ENCODE results near the gene NOXRED1.

The NOXRED1 gene

DNA sequence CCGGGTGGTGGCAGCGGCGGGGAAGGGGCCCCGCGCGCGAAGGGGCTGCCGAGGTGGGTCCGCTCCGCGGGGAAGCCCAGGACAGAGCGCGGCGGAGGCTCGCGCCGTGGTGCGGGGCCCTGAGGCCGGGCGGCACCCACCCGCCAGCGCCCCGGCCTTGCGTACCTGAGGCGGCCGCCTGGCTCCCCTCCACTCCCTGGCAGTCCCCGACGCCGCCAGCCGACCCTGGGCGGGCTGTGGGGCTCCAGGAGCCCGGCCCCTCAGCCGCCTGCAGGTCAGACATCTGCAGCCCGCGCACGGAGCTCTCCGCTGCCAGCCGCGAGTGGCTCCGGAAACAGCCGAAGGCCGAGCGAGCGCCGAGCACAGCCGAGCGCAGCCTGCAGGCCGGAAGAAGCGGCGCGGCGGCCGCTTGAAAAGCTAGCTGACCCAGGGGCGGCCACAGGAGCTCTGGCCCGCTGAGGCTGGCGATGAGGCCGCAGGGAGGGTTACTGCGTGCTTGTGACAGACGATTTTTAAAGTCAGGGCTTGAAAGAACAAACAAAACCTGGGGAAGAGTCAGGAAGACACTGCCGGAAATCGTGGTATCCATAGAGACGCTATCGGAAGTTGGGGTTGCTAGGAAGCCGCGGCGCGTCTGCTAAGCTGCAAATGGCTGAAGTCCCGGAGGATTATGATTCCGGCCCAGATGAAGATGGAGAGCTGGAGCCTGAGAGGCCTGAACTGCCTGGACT is 46.4 kb downstream of the NOXRED1 start, which contains the start of the genes SAMD15 and TMED8:
Gene SAMD15, plus strand, starts transcription at position 609 of the 731 bp plus-strand sequence. Its CDS starts 40 bp downstream, at position 649.
Gene TMED8, minus strand, starts transcription at position 324 of the 731 bp plus-strand sequence. Its CDS starts 41 bp downstream, at position 283.
- 0 to 1% methylated on average over 69 of the region's 69 CpGs for WGBS, 2 experiments
- Histone ChIP-seq H3K27ac (ENCODE audit: insufficient read depth, low read depth, low read length, poor library complexity, severe bottlenecking) (peak within 1 kb of the TSS; percentile 85), H3K36me3 (ENCODE audit: control insufficient read depth, insufficient read depth, low read length) (no peaks in the 10 kb centered on the region), H3K9me3 (ENCODE audit: control insufficient read depth, low read length) (no peaks in the 10 kb centered on the region), H3K4me3 (ENCODE audit: insufficient read depth, low read depth, low read length) (peak within 1 kb of the TSS; percentile 73), H3K4me1 (ENCODE audit: control insufficient read depth, insufficient read depth, low read length) (peaks cover 9% of the 10 kb centered on the region), H3K27me3 (ENCODE audit: control insufficient read depth, insufficient read depth, low read length, poor library complexity, severe bottlenecking) (no peaks in the 10 kb centered on the region)

DNA sequence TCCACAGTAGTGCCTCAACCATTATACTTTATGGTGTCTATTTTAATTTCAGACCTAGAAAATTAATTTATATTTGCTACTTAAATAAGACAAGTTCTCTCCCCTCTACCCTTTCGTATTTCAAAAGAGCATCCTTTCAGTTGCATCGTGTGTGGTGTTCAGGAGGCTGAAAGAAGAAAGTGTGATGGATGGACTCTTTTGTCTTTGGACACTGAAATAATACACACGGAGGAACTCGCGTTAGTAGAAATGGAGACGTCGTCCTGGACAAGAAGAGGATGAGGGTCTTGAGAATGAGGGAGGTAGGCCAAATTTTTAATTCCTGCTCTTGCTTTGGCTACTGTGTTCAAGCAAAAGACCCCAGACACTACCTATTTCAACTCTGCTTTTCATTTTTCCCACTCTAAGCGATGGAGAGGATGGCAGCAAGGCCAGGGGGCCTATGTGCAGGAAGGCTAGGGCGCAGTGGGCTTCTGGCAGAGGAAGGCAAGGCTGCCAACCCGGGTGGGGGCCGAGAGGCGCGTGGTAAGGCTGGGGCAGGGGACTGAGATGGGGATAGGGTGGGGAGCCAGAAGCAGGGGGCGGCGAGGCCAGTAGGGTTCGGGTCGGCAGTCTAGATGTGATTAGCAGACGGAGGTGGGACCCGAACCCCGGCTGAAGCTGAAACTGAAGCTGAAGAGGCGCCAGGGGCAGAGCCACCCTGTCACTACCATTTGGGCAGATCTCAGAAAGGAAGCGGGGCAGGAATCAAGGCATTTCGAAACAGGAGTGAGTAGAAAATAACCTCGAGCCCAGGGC is 47.2 kb downstream of the NOXRED1 start:
- Histone ChIP-seq H3K4me3 (ENCODE audit: insufficient read depth, low read depth, low read length) (peak overlapping the region; percentile 73), H3K9me3 (ENCODE audit: control insufficient read depth, low read length) (no peaks in the 10 kb centered on the region), H3K27ac (ENCODE audit: insufficient read depth, low read depth, low read length, poor library complexity, severe bottlenecking) (peak overlapping the region; percentile 20), H3K27me3 (ENCODE audit: control insufficient read depth, insufficient read depth, low read length, poor library complexity, severe bottlenecking) (no peaks in the 10 kb centered on the region), H3K4me1 (ENCODE audit: control insufficient read depth, insufficient read depth, low read length) (peaks cover 9% of the 10 kb centered on the region), H3K36me3 (ENCODE audit: control insufficient read depth, insufficient read depth, low read length) (no peaks in the 10 kb centered on the region)
- 32 to 34% methylated on average over 23 to 24 of the region's 24 CpGs for WGBS, 2 experiments

DNA sequence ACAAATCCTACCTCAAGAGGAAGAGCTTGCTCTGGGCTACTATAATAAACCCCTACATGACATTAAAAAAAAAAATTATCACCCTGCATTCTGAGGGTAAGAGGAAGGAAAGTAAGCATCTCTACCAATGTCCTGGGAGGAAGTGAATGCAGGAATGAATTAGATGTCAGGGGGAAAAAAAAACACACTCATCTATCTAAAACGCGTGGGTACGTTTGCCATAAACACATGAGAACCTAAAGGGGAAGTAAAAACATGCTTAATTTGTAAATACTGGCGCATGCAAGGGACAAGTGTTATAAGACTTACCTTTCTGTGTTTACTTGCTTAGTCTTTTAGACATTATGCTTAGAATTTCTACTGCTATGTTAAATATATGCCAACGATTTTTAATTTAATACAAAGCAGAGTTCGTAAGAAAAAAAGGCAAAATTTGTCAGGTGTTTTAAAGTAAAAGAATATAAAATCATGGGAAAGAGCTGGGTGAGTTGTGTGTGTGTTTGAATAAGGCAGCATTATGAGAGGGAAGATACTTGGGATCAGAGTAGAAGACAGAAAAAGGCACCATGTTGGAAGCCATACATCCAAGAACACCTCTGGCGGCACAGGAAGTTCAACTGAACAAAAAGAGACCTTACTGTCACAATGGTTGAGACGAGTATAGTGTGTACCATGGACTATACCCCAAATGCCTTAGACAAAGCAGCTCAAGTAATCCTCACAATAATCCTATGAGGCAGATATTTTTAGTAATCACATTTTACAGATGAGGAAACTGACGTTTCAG is 48.0 kb downstream of the NOXRED1 start:
- Histone ChIP-seq H3K4me1 (ENCODE audit: control insufficient read depth, insufficient read depth, low read length) (peaks cover 9% of the 10 kb centered on the region), H3K9me3 (ENCODE audit: control insufficient read depth, low read length) (no peaks in the 10 kb centered on the region), H3K27me3 (ENCODE audit: control insufficient read depth, insufficient read depth, low read length, poor library complexity, severe bottlenecking) (no peaks in the 10 kb centered on the region), H3K27ac (ENCODE audit: insufficient read depth, low read depth, low read length, poor library complexity, severe bottlenecking) (no peak overlapping the region), H3K4me3 (ENCODE audit: insufficient read depth, low read depth, low read length) (peak overlapping the region; percentile 73), H3K36me3 (ENCODE audit: control insufficient read depth, insufficient read depth, low read length) (no peaks in the 10 kb centered on the region)
- 93 to 97% methylated on average over 9 of the region's 9 CpGs for WGBS, 2 experiments

DNA sequence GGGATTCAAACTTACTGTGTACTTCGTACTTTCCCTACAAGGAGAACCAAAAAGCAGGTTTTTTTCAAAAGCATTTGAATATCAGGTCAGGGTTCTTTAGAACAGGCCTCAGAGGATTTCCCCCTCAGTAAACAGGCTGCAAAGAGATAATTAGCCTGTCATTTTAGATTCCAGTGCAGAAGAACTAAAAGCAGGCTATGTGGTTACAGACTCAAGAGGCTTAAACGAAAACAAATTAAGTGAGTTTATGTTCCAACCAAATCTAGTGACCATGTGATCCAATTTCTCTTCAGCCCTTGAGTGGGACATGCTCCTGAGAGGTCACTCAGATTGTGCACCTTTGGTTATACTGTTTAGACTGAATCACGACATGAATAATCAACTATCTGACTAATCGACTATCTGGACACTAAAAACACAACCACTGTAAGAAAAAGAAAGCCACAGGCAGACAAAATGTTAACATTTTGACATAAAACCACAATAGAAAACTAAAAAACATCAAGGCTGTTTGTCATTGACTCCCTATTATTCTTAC is 51.0 kb downstream of the NOXRED1 start:
- WGBS, 2 experiments: 84 to 92% methylated on average over 4 of the region's 4 CpGs
- peaks cover 9% of the 10 kb centered on the region for H3K4me1 ChIP-seq (ENCODE audit: control insufficient read depth, insufficient read depth, low read length)
- H3K27ac ChIP-seq (ENCODE audit: insufficient read depth, low read depth, low read length, poor library complexity, severe bottlenecking): no peak overlapping the region
- no peaks in the 10 kb centered on the region for H3K27me3 ChIP-seq (ENCODE audit: control insufficient read depth, insufficient read depth, low read length, poor library complexity, severe bottlenecking)
- H3K4me3 ChIP-seq (ENCODE audit: insufficient read depth, low read depth, low read length): no peak overlapping the region
- no peaks in the 10 kb centered on the region for H3K9me3 ChIP-seq (ENCODE audit: control insufficient read depth, low read length)
- H3K36me3 ChIP-seq (ENCODE audit: control insufficient read depth, insufficient read depth, low read length): no peaks in the 10 kb centered on the region

DNA sequence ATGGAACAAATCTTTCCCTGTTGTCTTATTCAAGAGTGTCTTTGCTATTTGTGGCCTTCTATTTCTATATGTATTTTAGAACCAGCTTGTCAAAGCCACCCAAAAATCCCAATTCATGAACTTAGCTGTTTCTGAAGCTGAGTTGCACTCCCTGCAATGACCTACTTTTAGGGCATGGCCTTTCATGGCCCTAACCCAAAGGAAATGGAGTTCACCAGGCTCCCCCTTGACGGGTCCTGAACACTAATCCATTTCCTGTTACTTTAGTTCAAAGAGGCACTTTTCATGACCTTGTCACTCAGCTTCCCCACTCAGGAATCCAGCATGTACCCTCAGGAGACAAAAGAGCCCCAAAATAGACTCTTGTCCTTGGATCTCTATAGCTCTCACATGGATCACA is 54.0 kb downstream of the NOXRED1 start:
- Histone ChIP-seq H3K27ac (ENCODE audit: insufficient read depth, low read depth, low read length, poor library complexity, severe bottlenecking) (no peak overlapping the region), H3K36me3 (ENCODE audit: control insufficient read depth, insufficient read depth, low read length) (no peaks in the 10 kb centered on the region), H3K27me3 (ENCODE audit: control insufficient read depth, insufficient read depth, low read length, poor library complexity, severe bottlenecking) (no peaks in the 10 kb centered on the region), H3K4me1 (ENCODE audit: control insufficient read depth, insufficient read depth, low read length) (no peaks in the 10 kb centered on the region), H3K4me3 (ENCODE audit: insufficient read depth, low read depth, low read length) (no peak overlapping the region), H3K9me3 (ENCODE audit: control insufficient read depth, low read length) (no peaks in the 10 kb centered on the region)
- 82 to 83% methylated on average over 1 of the region's 1 CpG for WGBS, 2 experiments

DNA sequence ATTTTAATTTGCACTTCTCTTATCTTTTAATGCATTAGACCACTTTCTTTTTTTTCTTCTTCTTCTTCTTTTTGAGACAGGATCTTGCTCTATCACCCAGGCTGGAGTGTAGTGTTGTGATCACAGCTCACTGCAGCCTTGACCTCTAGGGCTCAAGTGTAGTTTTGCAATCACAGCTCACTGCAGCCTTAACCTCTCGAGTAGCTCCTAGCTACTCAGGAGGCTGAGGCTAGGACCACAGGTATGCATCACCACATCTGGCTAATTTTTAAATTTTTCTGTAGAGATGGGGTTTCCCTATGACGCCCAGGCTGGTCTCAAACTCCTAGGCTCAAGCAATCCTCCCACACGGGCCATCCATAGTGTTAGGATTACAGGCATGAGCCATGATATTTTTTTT is 59.2 kb downstream of the NOXRED1 start:
- H3K4me3 ChIP-seq (ENCODE audit: insufficient read depth, low read depth, low read length): no peak overlapping the region
- no peaks in the 10 kb centered on the region for H3K36me3 ChIP-seq (ENCODE audit: control insufficient read depth, insufficient read depth, low read length)
- no peaks in the 10 kb centered on the region for H3K27me3 ChIP-seq (ENCODE audit: control insufficient read depth, insufficient read depth, low read length, poor library complexity, severe bottlenecking)
- 84 to 94% methylated on average over 3 of the region's 3 CpGs for WGBS, 2 experiments
- no peaks in the 10 kb centered on the region for H3K9me3 ChIP-seq (ENCODE audit: control insufficient read depth, low read length)
- no peaks in the 10 kb centered on the region for H3K4me1 ChIP-seq (ENCODE audit: control insufficient read depth, insufficient read depth, low read length)
- no peak overlapping the region for H3K27ac ChIP-seq (ENCODE audit: insufficient read depth, low read depth, low read length, poor library complexity, severe bottlenecking)

DNA sequence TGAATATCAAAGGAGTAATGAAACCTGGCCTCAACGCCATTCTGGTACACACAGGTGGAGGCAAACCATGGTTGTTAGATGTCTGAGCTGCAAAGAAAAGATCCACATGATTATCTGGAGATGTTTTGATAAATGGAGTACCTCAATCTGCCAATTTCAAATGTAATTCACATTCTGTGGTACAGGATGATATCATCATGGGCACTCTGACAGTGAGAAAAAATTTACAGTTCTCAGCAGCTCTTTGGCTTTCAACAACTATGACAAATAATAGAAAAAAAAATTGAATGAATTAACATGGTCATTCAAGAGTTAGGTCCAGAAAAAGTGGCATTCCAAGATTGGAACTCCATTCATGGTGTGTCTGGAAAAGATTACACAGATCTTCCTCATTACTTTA is 63.7 kb downstream of the NOXRED1 start:
- WGBS, 2 experiments: 93 to 100% methylated on average over 1 of the region's 1 CpG
- H3K4me1 ChIP-seq (ENCODE audit: control insufficient read depth, insufficient read depth, low read length): no peaks in the 10 kb centered on the region
- H3K4me3 ChIP-seq (ENCODE audit: insufficient read depth, low read depth, low read length): no peak overlapping the region
- H3K27me3 ChIP-seq (ENCODE audit: control insufficient read depth, insufficient read depth, low read length, poor library complexity, severe bottlenecking): no peaks in the 10 kb centered on the region
- no peaks in the 10 kb centered on the region for H3K36me3 ChIP-seq (ENCODE audit: control insufficient read depth, insufficient read depth, low read length)
- no peak overlapping the region for H3K27ac ChIP-seq (ENCODE audit: insufficient read depth, low read depth, low read length, poor library complexity, severe bottlenecking)
- no peaks in the 10 kb centered on the region for H3K9me3 ChIP-seq (ENCODE audit: control insufficient read depth, low read length)

DNA sequence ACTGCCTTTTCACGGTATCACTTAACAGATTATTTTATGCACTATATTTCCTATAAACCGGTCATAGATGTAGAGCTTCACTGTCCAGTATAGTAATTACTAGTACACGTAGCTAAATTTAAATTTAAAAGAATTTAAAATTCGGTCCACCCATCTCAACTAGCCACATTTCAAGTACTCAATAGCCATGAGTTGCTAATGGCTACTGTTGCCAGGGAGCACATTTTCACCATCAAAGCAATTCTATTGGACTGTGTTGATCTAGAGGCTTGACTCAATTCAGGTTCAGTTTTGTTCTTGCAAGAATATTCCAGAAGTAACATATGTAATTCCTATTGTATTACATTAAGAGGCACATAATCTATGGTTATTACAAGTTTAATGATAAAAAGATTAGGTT is 66.4 kb downstream of the NOXRED1 start:
- 90 to 91% methylated on average over 4 of the region's 4 CpGs for whole genome bisulfite sequencing, 2 experiments
- H3K36me3 ChIP-seq (ENCODE audit: control insufficient read depth, insufficient read depth, low read length): no peaks in the 10 kb centered on the region
- no peaks in the 10 kb centered on the region for H3K9me3 ChIP-seq (ENCODE audit: control insufficient read depth, low read length)
- H3K4me3 ChIP-seq (ENCODE audit: insufficient read depth, low read depth, low read length): no peak overlapping the region
- H3K4me1 ChIP-seq (ENCODE audit: control insufficient read depth, insufficient read depth, low read length): no peaks in the 10 kb centered on the region
- H3K27me3 ChIP-seq (ENCODE audit: control insufficient read depth, insufficient read depth, low read length, poor library complexity, severe bottlenecking): no peaks in the 10 kb centered on the region
- H3K27ac ChIP-seq (ENCODE audit: insufficient read depth, low read depth, low read length, poor library complexity, severe bottlenecking): no peak overlapping the region

DNA sequence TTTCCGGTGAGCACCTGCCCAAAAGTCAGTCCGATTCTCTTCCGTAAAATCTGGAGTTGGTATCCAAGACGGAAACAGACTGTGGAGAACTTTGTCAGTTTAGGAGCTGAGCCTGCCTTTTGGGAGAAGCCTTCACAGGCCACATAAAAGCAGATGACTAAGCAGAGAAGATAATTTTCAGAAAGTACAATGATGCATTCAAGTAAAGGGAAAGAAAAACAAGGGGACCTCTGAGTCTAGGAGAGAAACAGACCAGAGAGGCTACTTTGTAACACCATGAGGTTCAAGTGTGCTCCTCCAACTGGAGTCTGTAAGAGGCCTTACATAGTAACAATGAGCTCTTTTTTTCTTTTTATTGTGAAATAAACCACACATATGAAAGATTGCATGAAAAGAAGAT is 67.5 kb downstream of the NOXRED1 start:
- H3K27me3 ChIP-seq (ENCODE audit: control insufficient read depth, insufficient read depth, low read length, poor library complexity, severe bottlenecking): no peaks in the 10 kb centered on the region
- H3K36me3 ChIP-seq (ENCODE audit: control insufficient read depth, insufficient read depth, low read length): no peaks in the 10 kb centered on the region
- no peak overlapping the region for H3K4me3 ChIP-seq (ENCODE audit: insufficient read depth, low read depth, low read length)
- H3K9me3 ChIP-seq (ENCODE audit: control insufficient read depth, low read length): no peaks in the 10 kb centered on the region
- no peaks in the 10 kb centered on the region for H3K4me1 ChIP-seq (ENCODE audit: control insufficient read depth, insufficient read depth, low read length)
- H3K27ac ChIP-seq (ENCODE audit: insufficient read depth, low read depth, low read length, poor library complexity, severe bottlenecking): no peak overlapping the region
- 95 to 97% methylated on average over 4 of the region's 4 CpGs for WGBS, 2 experiments

Data from ectodermal cell (in vitro differentiated cells).